Measurements from ENCODE around the gene MYO1E. TPM values are rescaled to one million over a fixed set of nuclear protein-coding genes. Genes with fewer than 3 reads are reported as not detected.
A peak's percentile ranks its signal among the peaks of the same experiment; 100 is the strongest.

The MYO1E gene
- total and polyA plus RNA-seq, 2 of the 4 experiments (the other 2 are of a cell fraction): 13.4 to 37.3 TPM

DNA sequence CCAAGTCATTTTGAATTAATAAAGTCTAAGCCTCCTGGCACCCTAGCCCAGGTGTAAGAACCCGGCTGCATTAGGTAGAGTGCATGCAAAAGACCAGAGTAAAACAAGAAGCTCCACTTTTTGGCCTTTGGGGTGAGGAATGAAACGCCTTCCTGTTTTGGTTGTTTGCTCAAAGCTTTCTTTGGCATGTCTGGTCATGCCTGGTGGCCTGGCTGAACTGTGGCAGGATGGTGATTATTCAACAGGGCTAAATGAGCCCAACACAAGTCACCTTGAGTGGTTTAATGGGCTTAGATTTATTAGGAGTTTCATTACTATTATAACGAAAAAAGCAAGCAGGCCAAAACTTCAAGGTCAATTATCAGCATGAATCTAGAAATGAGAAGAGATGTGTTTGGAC is 206.9 kb downstream of the MYO1E start:
- Histone ChIP-seq H2AK9ac (replicated peaks; ENCODE audit: low read depth, low read length, poor library complexity) (peak overlapping the region; percentile 26), H3K9me3 (ENCODE audit: control insufficient read depth, insufficient read depth, low read length) (no peaks in the 10 kb centered on the region), H3K27ac (ENCODE audit: insufficient read depth, low read length) (peak overlapping the region; percentile 52; the same call in 1 of the 2 replicates), H4K91ac (ENCODE audit: insufficient read depth, low read depth, low read length) (peak overlapping the region; percentile 79; the same call in 1 of the 2 replicates), H2BK20ac (ENCODE audit: low read depth, low read length) (peak overlapping the region; percentile 94), H3K27me3 (ENCODE audit: control insufficient read depth, insufficient read depth, low read length) (no peaks in the 10 kb centered on the region), H3K9me1 (ENCODE audit: insufficient read depth, low read length) (peaks cover 16% of the 10 kb centered on the region), H3K79me1 (ENCODE audit: low read depth in 1 of 2, low read length in 2 of 2) (peaks cover 7 to 28% of the 10 kb centered on the region in 2 experiments; a peak in 3 of 4 replicates), H3K56ac (ENCODE audit: extremely low read depth, insufficient read depth, low read length) (peak overlapping the region; percentile 24; the same call in 1 of the 2 replicates), H4K5ac (ENCODE audit: low read depth, low read length) (peak overlapping the region; percentile 96), H2BK5ac (ENCODE audit: low read depth, low read length, poor library complexity, severe bottlenecking) (peak overlapping the region; percentile 68), H2AFZ (replicated peaks; ENCODE audit: low read length, poor library complexity) (no peak overlapping the region), H2BK120ac (ENCODE audit: low read depth, low read length) (peak overlapping the region; percentile 78), H3K23ac (ENCODE audit: low read depth, low read length) (peak overlapping the region; percentile 96; the same call in 1 of the 2 replicates), H2BK15ac (ENCODE audit: low read depth, low read length) (peak overlapping the region; percentile 45; the same call in 2 of the 3 replicates), H3K14ac (replicated peaks; ENCODE audit: low read depth, low read length) (peak overlapping the region; percentile 96), H3K9ac (ENCODE audit: low read depth, low read length) (no peak overlapping the region), H3K4ac (ENCODE audit: low read depth, low read length) (peak overlapping the region; percentile 97), H3K4me3 (ENCODE audit: insufficient read depth, low read depth, low read length) (no peak overlapping the region), H3K18ac (ENCODE audit: low read depth, low read length) (peak overlapping the region; percentile 89), H3K4me1 (ENCODE audit: control insufficient read depth, insufficient read depth, low read length) (peaks cover 27% of the 10 kb centered on the region), H3K4me2 (ENCODE audit: low read depth, low read length) (no peak overlapping the region), H3K36me3 (ENCODE audit: control insufficient read depth, insufficient read depth, low read length) (peaks cover 17% of the 10 kb centered on the region), H4K8ac (ENCODE audit: low read depth in 2 of 2, low read length in 2 of 2) (peak overlapping the region; percentile 11 to 93; a peak in 3 of 4 replicates), H4K20me1 (ENCODE audit: insufficient read depth, low read length) (no peaks in the 10 kb centered on the region), H2AK5ac (ENCODE audit: low read depth, low read length) (peak overlapping the region; percentile 93; the same call in 1 of the 2 replicates)
- WGBS, 2 experiments (ENCODE audit: extremely low coverage in 2 of 2, insufficient read length in 1 of 2): 94% methylated on average over 2 of the region's 3 CpGs; no CpG with 5 or more reads in 1 of the 2 experiments
- ChIA-PET POLR2A (ENCODE audit: unreplicated experiment) (no interaction called here), CTCF (interaction anchor here (0.9 kb wide), 1 partner anchor 81 kb away, joined by 4 read pairs; no protein-coding TSS in a partner anchor)
- ATAC-seq (ENCODE audit: low read depth): no peak
- no peak for DNase-seq
- BruUV-seq (replicated peaks): no TSS peak
- in situ Hi-C loops (cut with MboI; ENCODE audit: low sequenced_read_pairs) (no loop called here), dilution Hi-C loops (cut with HindIII; ENCODE audit: low sequenced_read_pairs, unreplicated experiment) (no loop called here), intact Hi-C loops (cut with micrococcal nuclease) (loop anchor here (5.0 kb wide), 1 partner anchor 133 kb away; no protein-coding TSS in a partner anchor)
- no peak for TF ChIP-seq POLR2A (IDR thresholded peaks at IDR 0.05; ENCODE audit: low read depth, low read length)
- TF ChIP-seq, protein P1, sequence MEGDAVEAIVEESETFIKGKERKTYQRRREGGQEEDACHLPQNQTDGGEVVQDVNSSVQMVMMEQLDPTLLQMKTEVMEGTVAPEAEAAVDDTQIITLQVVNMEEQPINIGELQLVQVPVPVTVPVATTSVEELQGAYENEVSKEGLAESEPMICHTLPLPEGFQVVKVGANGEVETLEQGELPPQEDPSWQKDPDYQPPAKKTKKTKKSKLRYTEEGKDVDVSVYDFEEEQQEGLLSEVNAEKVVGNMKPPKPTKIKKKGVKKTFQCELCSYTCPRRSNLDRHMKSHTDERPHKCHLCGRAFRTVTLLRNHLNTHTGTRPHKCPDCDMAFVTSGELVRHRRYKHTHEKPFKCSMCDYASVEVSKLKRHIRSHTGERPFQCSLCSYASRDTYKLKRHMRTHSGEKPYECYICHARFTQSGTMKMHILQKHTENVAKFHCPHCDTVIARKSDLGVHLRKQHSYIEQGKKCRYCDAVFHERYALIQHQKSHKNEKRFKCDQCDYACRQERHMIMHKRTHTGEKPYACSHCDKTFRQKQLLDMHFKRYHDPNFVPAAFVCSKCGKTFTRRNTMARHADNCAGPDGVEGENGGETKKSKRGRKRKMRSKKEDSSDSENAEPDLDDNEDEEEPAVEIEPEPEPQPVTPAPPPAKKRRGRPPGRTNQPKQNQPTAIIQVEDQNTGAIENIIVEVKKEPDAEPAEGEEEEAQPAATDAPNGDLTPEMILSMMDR (conservative IDR thresholded peaks at IDR 0.05; ENCODE audit: low read depth, low read length): no peak
- no peak for TF ChIP-seq SMC3 (IDR thresholded peaks at IDR 0.05; ENCODE audit: low read depth, low read length)
- no peak for TF ChIP-seq CHD1 (IDR thresholded peaks at IDR 0.05; ENCODE audit: low read depth, low read length)
- no peak for TF ChIP-seq MXI1 (IDR thresholded peaks at IDR 0.05; ENCODE audit: borderline replicate concordance, low read depth, low read length)
- TF ChIP-seq, protein P2, sequence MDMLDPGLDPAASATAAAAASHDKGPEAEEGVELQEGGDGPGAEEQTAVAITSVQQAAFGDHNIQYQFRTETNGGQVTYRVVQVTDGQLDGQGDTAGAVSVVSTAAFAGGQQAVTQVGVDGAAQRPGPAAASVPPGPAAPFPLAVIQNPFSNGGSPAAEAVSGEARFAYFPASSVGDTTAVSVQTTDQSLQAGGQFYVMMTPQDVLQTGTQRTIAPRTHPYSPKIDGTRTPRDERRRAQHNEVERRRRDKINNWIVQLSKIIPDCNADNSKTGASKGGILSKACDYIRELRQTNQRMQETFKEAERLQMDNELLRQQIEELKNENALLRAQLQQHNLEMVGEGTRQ (IDR thresholded peaks at IDR 0.05; ENCODE audit: low read depth, low read length): no peak
- TF ChIP-seq MAFK (IDR thresholded peaks at IDR 0.05; ENCODE audit: low read depth, low read length): no peak
- TF ChIP-seq, protein P3, sequence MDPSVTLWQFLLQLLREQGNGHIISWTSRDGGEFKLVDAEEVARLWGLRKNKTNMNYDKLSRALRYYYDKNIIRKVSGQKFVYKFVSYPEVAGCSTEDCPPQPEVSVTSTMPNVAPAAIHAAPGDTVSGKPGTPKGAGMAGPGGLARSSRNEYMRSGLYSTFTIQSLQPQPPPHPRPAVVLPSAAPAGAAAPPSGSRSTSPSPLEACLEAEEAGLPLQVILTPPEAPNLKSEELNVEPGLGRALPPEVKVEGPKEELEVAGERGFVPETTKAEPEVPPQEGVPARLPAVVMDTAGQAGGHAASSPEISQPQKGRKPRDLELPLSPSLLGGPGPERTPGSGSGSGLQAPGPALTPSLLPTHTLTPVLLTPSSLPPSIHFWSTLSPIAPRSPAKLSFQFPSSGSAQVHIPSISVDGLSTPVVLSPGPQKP (IDR thresholded peaks at IDR 0.05; ENCODE audit: borderline replicate concordance, low read depth, low read length): no peak
- no peak for TF ChIP-seq FOS (IDR thresholded peaks at IDR 0.05; ENCODE audit: low read depth, low read length)
- TF ChIP-seq RFX5 (IDR thresholded peaks at IDR 0.05; ENCODE audit: low read depth, low read length): no peak
- TF ChIP-seq RAD21 (IDR thresholded peaks at IDR 0.05; ENCODE audit: low read length): no peak
- TF ChIP-seq BHLHE40 (IDR thresholded peaks at IDR 0.05; ENCODE audit: low read depth, low read length): no peak
- no peak for TF ChIP-seq RCOR1 (IDR thresholded peaks at IDR 0.05; ENCODE audit: insufficient replicate concordance, low read length)
- no peak for TF ChIP-seq CEBPB (IDR thresholded peaks at IDR 0.05; ENCODE audit: low read depth, low read length)
- no peak for TF ChIP-seq NFE2L2 (IDR thresholded peaks at IDR 0.05; ENCODE audit: low read depth, low read length)
- no peak for TF ChIP-seq MAZ (IDR thresholded peaks at IDR 0.05; ENCODE audit: borderline replicate concordance, low read depth, low read length)

Data from IMR-90 (cell line).